IMR-90 (cell line): ENCODE measurements around the gene TMEM38B. TPM values are rescaled to one million over a fixed set of nuclear protein-coding genes. Genes with fewer than 3 reads are reported as not detected.

Source experiments
- ATAC-seq: fragments of 200-7000 bp; cut with Tn5 transposase; 2 replicates; pipeline ENCODE4 v1.9.1; 2020; ENCODE audit warnings: low read depth, mild to moderate bottlenecking, moderate library complexity
- BruUV-seq: library from RNA; stranded (reverse); fragments of 400-500 nt; replicated peaks from 2 replicates; lab custom pipeline; 2021; lab: Mats Ljungman, UMichigan
- CTCF ChIA-PET: fragments of 300-600 bp; formaldehyde crosslinking; extraction: SDS; loops from one replicate; lab custom pipeline; 2021; ENCODE audit warnings: antibody characterized with exemption; lab: Yijun Ruan, JAX
- POLR2A ChIA-PET: fragments of 300-600 bp; sonication (Branson Sonifier 250); formaldehyde crosslinking; loops from one replicate; lab custom pipeline; 2022; ENCODE audit warnings: antibody characterized with exemption; ENCODE audit not compliant: unreplicated experiment; lab: Charles Lee
- DNase-seq: peaks from one replicate; pipeline ENCODE4 v3.0.0; 2013
- H2AFZ ChIP-seq: replicated peaks from 2 replicates; pipeline ENCODE3; 2013; ENCODE audit warnings: low read length, mild to moderate bottlenecking; ENCODE audit not compliant: poor library complexity
- H2AK5ac ChIP-seq: 2 replicates; pipeline ENCODE4 v1.6.1; 2013; ENCODE audit warnings: low read depth, low read length, inconsistent platforms
- H2AK9ac ChIP-seq: replicated peaks from 2 replicates; pipeline ENCODE3; 2013; ENCODE audit warnings: mild to moderate bottlenecking, low read depth, low read length, moderate library complexity; ENCODE audit not compliant: poor library complexity
- H2BK120ac ChIP-seq: 2 replicates; pipeline ENCODE4 v1.6.1; 2013; ENCODE audit warnings: low read depth, low read length, inconsistent platforms
- H2BK15ac ChIP-seq: 3 replicates; pipeline ENCODE4 v1.6.1; 2013; ENCODE audit warnings: low read depth, low read length, inconsistent platforms
- H2BK20ac ChIP-seq: 2 replicates; pipeline ENCODE4 v1.6.1; 2013; ENCODE audit warnings: low read depth, mild to moderate bottlenecking, inconsistent platforms, low read length, moderate library complexity
- H2BK5ac ChIP-seq: 2 replicates; pipeline ENCODE4 v1.6.1; 2013; ENCODE audit warnings: mild to moderate bottlenecking, low read depth, low read length, inconsistent platforms; ENCODE audit not compliant: poor library complexity, severe bottlenecking
- H3K14ac ChIP-seq: replicated peaks from 2 replicates; pipeline ENCODE4 v1.6.1; 2013; ENCODE audit warnings: low read depth, low read length, inconsistent platforms
- H3K18ac ChIP-seq: 2 replicates; pipeline ENCODE4 v1.6.1; 2013; ENCODE audit warnings: low read depth, low read length, control low read depth
- H3K23ac ChIP-seq: 2 replicates; pipeline ENCODE4 v1.6.1; 2013; ENCODE audit warnings: low read depth, low read length, inconsistent platforms
- H3K27ac ChIP-seq: 2 replicates; pipeline ENCODE4 v1.5.1; 2013; ENCODE audit warnings: mild to moderate bottlenecking, control low read depth, low read length; ENCODE audit not compliant: insufficient read depth
- H3K27me3 ChIP-seq: 2 replicates; pipeline ENCODE4 v1.6.1; 2013; ENCODE audit warnings: low read length; ENCODE audit not compliant: control insufficient read depth, insufficient read depth
- H3K36me3 ChIP-seq: 2 replicates; pipeline ENCODE4 v1.6.1; 2013; ENCODE audit warnings: low read length, mixed read lengths; ENCODE audit not compliant: control insufficient read depth, insufficient read depth
- H3K4ac ChIP-seq: 2 replicates; pipeline ENCODE4 v1.6.1; 2013; ENCODE audit warnings: low read depth, low read length, inconsistent platforms
- H3K4me1 ChIP-seq: 2 replicates; pipeline ENCODE4 v1.6.1; 2013; ENCODE audit warnings: low read length, mixed read lengths; ENCODE audit not compliant: control insufficient read depth, insufficient read depth
- H3K4me2 ChIP-seq: 2 replicates; pipeline ENCODE4 v1.6.1; 2013; ENCODE audit warnings: low read depth, mild to moderate bottlenecking, control low read depth, low read length, moderate library complexity
- H3K4me3 ChIP-seq: 2 replicates; pipeline ENCODE4 v1.5.1; 2013; ENCODE audit warnings: low read depth, mild to moderate bottlenecking, control low read depth, low read length, moderate library complexity; ENCODE audit not compliant: insufficient read depth
- H3K56ac ChIP-seq: 2 replicates; pipeline ENCODE4 v1.6.1; 2013; ENCODE audit warnings: low read length, inconsistent platforms; ENCODE audit not compliant: insufficient read depth; ENCODE audit errors: extremely low read depth
- H3K79me1 ChIP-seq, 2 experiments: 2 replicates each; pipeline ENCODE4 v1.6.1; 2013; ENCODE audit warnings: low read length in 2 of 2, inconsistent platforms in 1 of 2, low read depth in 1 of 2
- H3K9ac ChIP-seq: 2 replicates; pipeline ENCODE4 v1.6.1; 2013; ENCODE audit warnings: low read depth, low read length, control low read depth
- H3K9me1 ChIP-seq: 2 replicates; pipeline ENCODE4 v1.6.1; 2013; ENCODE audit warnings: low read length, inconsistent platforms; ENCODE audit not compliant: insufficient read depth
- H3K9me3 ChIP-seq: 2 replicates; pipeline ENCODE4 v1.6.1; 2013; ENCODE audit warnings: low read length; ENCODE audit not compliant: control insufficient read depth, insufficient read depth
- H4K20me1 ChIP-seq: 2 replicates; pipeline ENCODE4 v1.6.1; 2013; ENCODE audit warnings: low read length, inconsistent platforms; ENCODE audit not compliant: insufficient read depth
- H4K5ac ChIP-seq: 2 replicates; pipeline ENCODE4 v1.6.1; 2013; ENCODE audit warnings: mild to moderate bottlenecking, low read depth, low read length, control low read depth
- H4K8ac ChIP-seq, 2 experiments: 2 replicates each; pipeline ENCODE4 v1.6.1; 2013; ENCODE audit warnings: low read depth in 2 of 2, low read length in 2 of 2, control low read depth in 1 of 2, inconsistent platforms in 1 of 2
- H4K91ac ChIP-seq: 2 replicates; pipeline ENCODE4 v1.6.1; 2013; ENCODE audit warnings: low read depth, low read length, inconsistent platforms; ENCODE audit not compliant: insufficient read depth
- BHLHE40 ChIP-seq: fragments of 150-350 bp; IDR thresholded peaks from 2 replicates; pipeline ENCODE4 v1.6.1; 2016; ENCODE audit warnings: mild to moderate bottlenecking, low read depth, low read length
- CEBPB ChIP-seq: IDR thresholded peaks from 2 replicates; pipeline ENCODE4 v1.6.1; 2012; ENCODE audit warnings: low read depth, low read length, improper control_type of control experiment
- CHD1 ChIP-seq: IDR thresholded peaks from 2 replicates; pipeline ENCODE4 v1.6.1; 2012; ENCODE audit warnings: low read depth, low read length, improper control_type of control experiment
- FOS ChIP-seq: fragments of 150-350 bp; IDR thresholded peaks from 2 replicates; pipeline ENCODE4 v1.6.1; 2016; ENCODE audit warnings: low read depth, low read length
- MAFK ChIP-seq: IDR thresholded peaks from 2 replicates; pipeline ENCODE4 v1.6.1; 2012; ENCODE audit warnings: low read depth, low read length, improper control_type of control experiment
- MAZ ChIP-seq: IDR thresholded peaks from 2 replicates; pipeline ENCODE4 v1.6.1; 2012; ENCODE audit warnings: low read depth, mild to moderate bottlenecking, low read length, improper control_type of control experiment, moderate library complexity, borderline replicate concordance
- MXI1 ChIP-seq: IDR thresholded peaks from 2 replicates; pipeline ENCODE4 v1.6.1; 2012; ENCODE audit warnings: low read depth, mild to moderate bottlenecking, low read length, moderate library complexity, borderline replicate concordance
- NFE2L2 ChIP-seq: fragments of 150-350 bp; IDR thresholded peaks from 2 replicates; pipeline ENCODE4 v1.6.1; 2016; ENCODE audit warnings: low read depth, mild to moderate bottlenecking, low read length
- POLR2A ChIP-seq: IDR thresholded peaks from 2 replicates; pipeline ENCODE4 v1.6.1; 2012; ENCODE audit warnings: mild to moderate bottlenecking, low read depth, low read length
- RAD21 ChIP-seq: IDR thresholded peaks from 2 replicates; pipeline ENCODE4 v1.6.1; 2012; ENCODE audit warnings: low read length, improper control_type of control experiment
- RCOR1 ChIP-seq: IDR thresholded peaks from 2 replicates; pipeline ENCODE4 v1.6.1; 2012; ENCODE audit warnings: mild to moderate bottlenecking, low read length, improper control_type of control experiment; ENCODE audit not compliant: insufficient replicate concordance
- RFX5 ChIP-seq: IDR thresholded peaks from 2 replicates; pipeline ENCODE4 v1.8.0; 2012; ENCODE audit warnings: low read depth, mild to moderate bottlenecking, low read length, moderate library complexity
- SMC3 ChIP-seq: fragments of 150-350 bp; IDR thresholded peaks from 2 replicates; pipeline ENCODE4 v1.6.1; 2016; ENCODE audit warnings: low read depth, mild to moderate bottlenecking, antibody characterized with exemption, low read length, moderate library complexity
- dilution Hi-C: fragments of 300-500 bp; cut with HindIII; formaldehyde crosslinking; loops from one replicate; pipeline ENCODE4 v1.14.3; 2018; ENCODE audit warnings: low sequenced_read_pairs; ENCODE audit not compliant: unreplicated experiment
- in situ Hi-C: fragments of 300-500 bp; cut with MboI; formaldehyde crosslinking; loops from 3 replicates; pipeline ENCODE4 v1.14.3; 2019; ENCODE audit warnings: low sequenced_read_pairs, inconsistent platforms, mixed read lengths
- intact Hi-C: fragments of 100-400 bp; cut with micrococcal nuclease; formaldehyde crosslinking; loops from 2 replicates; pipeline ENCODE4 v1.10.0; 2022
- polyA plus RNA-seq, 3 experiments: library from polyadenylated mRNA; depleted of rRNA; stranded (reverse); fragments of >200 nt; gene quantifications; 2 replicates each; pipeline ENCODE4 v1.2.3, GENCODE V29; 2012; ENCODE audit warnings: low replicate concordance in 1 of 3
- total RNA-seq: library from RNA; depleted of rRNA; stranded (reverse); fragments of >200 nt; gene quantifications from 2 replicates; pipeline ENCODE4 v1.2.3, GENCODE V29; 2012
- TF ChIP-seq, protein P1 (sequence below): fragments of 150-350 bp; IDR thresholded peaks from 2 replicates; pipeline ENCODE4 v1.6.1; 2017; ENCODE audit warnings: mild to moderate bottlenecking, antibody characterized with exemption, low read length, low read depth
- TF ChIP-seq, protein P2 (sequence below): conservative IDR thresholded peaks from 2 replicates; pipeline ENCODE4 v1.5.1; 2012; ENCODE audit warnings: mild to moderate bottlenecking, low read depth, low read length, improper control_type of control experiment
- TF ChIP-seq, protein P3 (sequence below): fragments of 150-350 bp; IDR thresholded peaks from 2 replicates; pipeline ENCODE4 v1.6.1; 2016; ENCODE audit warnings: low read depth, mild to moderate bottlenecking, low read length, moderate library complexity, borderline replicate concordance

TMEM38B gene
- total and polyA plus RNA-seq, 2 of the 4 experiments (the other 2 are of a cell fraction): 3.3 to 11.5 TPM

DNA sequence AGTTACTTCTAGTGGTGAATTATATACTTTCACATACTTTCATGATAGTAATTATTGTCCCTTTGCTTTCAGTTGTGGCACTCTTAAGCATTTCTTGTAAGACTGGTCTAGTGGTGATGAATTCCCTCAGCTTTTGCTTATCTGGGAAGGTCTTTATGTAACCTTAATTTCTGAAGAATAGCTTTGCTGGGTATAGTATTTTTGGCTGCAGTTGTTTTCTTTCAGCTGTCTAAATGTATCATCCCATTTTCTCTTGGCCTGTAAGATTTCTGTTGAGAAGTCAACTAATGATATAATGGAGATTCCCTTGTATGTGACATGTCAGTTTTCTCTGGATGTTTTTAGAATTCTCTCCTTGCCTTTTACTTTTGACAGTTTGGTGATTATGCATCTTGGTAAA is 41.0 kb downstream of the TMEM38B start:
- BruUV-seq: no TSS peak
- POLR2A ChIA-PET: no interaction called here

More for the DNA sequence above, 41.0 kb downstream of the TMEM38B start:
- no peaks in the 10 kb centered on the region for H3K27me3 ChIP-seq
- peaks cover 6% of the 10 kb centered on the region for H3K9me3 ChIP-seq
- H4K5ac ChIP-seq: no peak overlapping the region
- H4K8ac ChIP-seq: no peak overlapping the region
- H3K56ac ChIP-seq: no peak overlapping the region
- no peak overlapping the region for H3K27ac ChIP-seq
- no peak overlapping the region for H4K91ac ChIP-seq
- ATAC-seq (no peak), DNase-seq (no peak)
- H2AK9ac ChIP-seq: no peak overlapping the region
- no peak overlapping the region for H2BK15ac ChIP-seq
- H2BK120ac ChIP-seq: no peak overlapping the region
- no peak overlapping the region for H3K23ac ChIP-seq
- no peak overlapping the region for H3K4ac ChIP-seq
- H4K20me1 ChIP-seq: no peaks in the 10 kb centered on the region
- CTCF ChIA-PET: no interaction called here
- no peak overlapping the region for H3K18ac ChIP-seq
- no peaks in the 10 kb centered on the region for H3K4me1 ChIP-seq
- H3K9ac ChIP-seq: no peak overlapping the region
- no peak overlapping the region for H2BK20ac ChIP-seq
- dilution Hi-C loops (no loop called here), in situ Hi-C loops (no loop called here), intact Hi-C loops (no loop called here)
- H3K4me3 ChIP-seq: no peak overlapping the region
- no peaks in the 10 kb centered on the region for H3K9me1 ChIP-seq
- H3K14ac ChIP-seq: no peak overlapping the region
- no peak overlapping the region for H2AK5ac ChIP-seq
- no peaks in the 10 kb centered on the region for H3K36me3 ChIP-seq
- H2BK5ac ChIP-seq: no peak overlapping the region
- no peaks in the 10 kb centered on the region for H3K79me1 ChIP-seq
- no peak overlapping the region for H3K4me2 ChIP-seq
- TF ChIP-seq RFX5: no peak
- TF ChIP-seq CHD1: no peak
- no peak for TF ChIP-seq BHLHE40
- TF ChIP-seq CEBPB: no peak
- TF ChIP-seq, protein P1, sequence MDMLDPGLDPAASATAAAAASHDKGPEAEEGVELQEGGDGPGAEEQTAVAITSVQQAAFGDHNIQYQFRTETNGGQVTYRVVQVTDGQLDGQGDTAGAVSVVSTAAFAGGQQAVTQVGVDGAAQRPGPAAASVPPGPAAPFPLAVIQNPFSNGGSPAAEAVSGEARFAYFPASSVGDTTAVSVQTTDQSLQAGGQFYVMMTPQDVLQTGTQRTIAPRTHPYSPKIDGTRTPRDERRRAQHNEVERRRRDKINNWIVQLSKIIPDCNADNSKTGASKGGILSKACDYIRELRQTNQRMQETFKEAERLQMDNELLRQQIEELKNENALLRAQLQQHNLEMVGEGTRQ: no peak
- no peak for TF ChIP-seq POLR2A
- TF ChIP-seq NFE2L2: no peak
- TF ChIP-seq SMC3: no peak
- TF ChIP-seq FOS: no peak
- no peak for TF ChIP-seq RAD21
- TF ChIP-seq, protein P2, sequence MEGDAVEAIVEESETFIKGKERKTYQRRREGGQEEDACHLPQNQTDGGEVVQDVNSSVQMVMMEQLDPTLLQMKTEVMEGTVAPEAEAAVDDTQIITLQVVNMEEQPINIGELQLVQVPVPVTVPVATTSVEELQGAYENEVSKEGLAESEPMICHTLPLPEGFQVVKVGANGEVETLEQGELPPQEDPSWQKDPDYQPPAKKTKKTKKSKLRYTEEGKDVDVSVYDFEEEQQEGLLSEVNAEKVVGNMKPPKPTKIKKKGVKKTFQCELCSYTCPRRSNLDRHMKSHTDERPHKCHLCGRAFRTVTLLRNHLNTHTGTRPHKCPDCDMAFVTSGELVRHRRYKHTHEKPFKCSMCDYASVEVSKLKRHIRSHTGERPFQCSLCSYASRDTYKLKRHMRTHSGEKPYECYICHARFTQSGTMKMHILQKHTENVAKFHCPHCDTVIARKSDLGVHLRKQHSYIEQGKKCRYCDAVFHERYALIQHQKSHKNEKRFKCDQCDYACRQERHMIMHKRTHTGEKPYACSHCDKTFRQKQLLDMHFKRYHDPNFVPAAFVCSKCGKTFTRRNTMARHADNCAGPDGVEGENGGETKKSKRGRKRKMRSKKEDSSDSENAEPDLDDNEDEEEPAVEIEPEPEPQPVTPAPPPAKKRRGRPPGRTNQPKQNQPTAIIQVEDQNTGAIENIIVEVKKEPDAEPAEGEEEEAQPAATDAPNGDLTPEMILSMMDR: no peak
- TF ChIP-seq, protein P3, sequence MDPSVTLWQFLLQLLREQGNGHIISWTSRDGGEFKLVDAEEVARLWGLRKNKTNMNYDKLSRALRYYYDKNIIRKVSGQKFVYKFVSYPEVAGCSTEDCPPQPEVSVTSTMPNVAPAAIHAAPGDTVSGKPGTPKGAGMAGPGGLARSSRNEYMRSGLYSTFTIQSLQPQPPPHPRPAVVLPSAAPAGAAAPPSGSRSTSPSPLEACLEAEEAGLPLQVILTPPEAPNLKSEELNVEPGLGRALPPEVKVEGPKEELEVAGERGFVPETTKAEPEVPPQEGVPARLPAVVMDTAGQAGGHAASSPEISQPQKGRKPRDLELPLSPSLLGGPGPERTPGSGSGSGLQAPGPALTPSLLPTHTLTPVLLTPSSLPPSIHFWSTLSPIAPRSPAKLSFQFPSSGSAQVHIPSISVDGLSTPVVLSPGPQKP: no peak
- no peak for TF ChIP-seq MAFK
- TF ChIP-seq MXI1: no peak
- no peak for TF ChIP-seq RCOR1
- no peak for TF ChIP-seq MAZ
- no peak overlapping the region for H2AFZ ChIP-seq
